Measurements from ENCODE around the gene LRRC55.
A peak's percentile ranks its signal among the peaks of the same experiment; 100 is the strongest.

The LRRC55 gene

GRCh38 chr11:57143459-57143858 lies 38.3 kb upstream of the LRRC55 start:
- H3K4me3 ChIP-seq (ENCODE audit: low read length) = no peak overlapping the region
- H4K5ac ChIP-seq (ENCODE audit: low read length) = peak overlapping the region; percentile 8
- H2BK5ac ChIP-seq (ENCODE audit: low read length) = peak overlapping the region; percentile 54
- H3K56ac ChIP-seq (ENCODE audit: low read length) = peak overlapping the region; percentile 20
- H3K4ac ChIP-seq (ENCODE audit: low read depth, low read length) = no peak overlapping the region
- no peaks in the 10 kb centered on the region for H3K36me3 ChIP-seq (ENCODE audit: control insufficient read depth, insufficient read depth, low read length)
- H2AK5ac ChIP-seq (ENCODE audit: low read length) = peak overlapping the region; percentile 81
- no peak overlapping the region for H3K4me2 ChIP-seq (ENCODE audit: low read length)
- H2BK15ac ChIP-seq (replicated peaks; ENCODE audit: low read depth) = no peak overlapping the region
- H3K27me3 ChIP-seq (ENCODE audit: insufficient read depth, low read length, poor library complexity) = no peaks in the 10 kb centered on the region
- no peak overlapping the region for H4K8ac ChIP-seq (ENCODE audit: low read depth, low read length)
- H3K27ac ChIP-seq (ENCODE audit: low read depth, low read length) = no peak overlapping the region
- no peak overlapping the region for H3K23ac ChIP-seq (ENCODE audit: low read length)
- peaks cover 9% of the 10 kb centered on the region for H3K4me1 ChIP-seq (ENCODE audit: control insufficient read depth, low read depth, low read length)
- H3K79me2 ChIP-seq (ENCODE audit: control insufficient read depth, insufficient read depth, low read length) = no peaks in the 10 kb centered on the region
- no peaks in the 10 kb centered on the region for H3K79me1 ChIP-seq (ENCODE audit: low read length)
- no peak overlapping the region for H2BK120ac ChIP-seq (ENCODE audit: low read depth, low read length)
- H3K9ac ChIP-seq (ENCODE audit: low read length) = no peak overlapping the region
- DNase-seq = no peak
- H3K18ac ChIP-seq (ENCODE audit: low read length) = no peak overlapping the region
- WGBS (ENCODE audit: extremely low coverage, insufficient coverage, low lambda C conversion rate) = no CpG with 5 or more reads among the region's 4 CpGs

DNA sequence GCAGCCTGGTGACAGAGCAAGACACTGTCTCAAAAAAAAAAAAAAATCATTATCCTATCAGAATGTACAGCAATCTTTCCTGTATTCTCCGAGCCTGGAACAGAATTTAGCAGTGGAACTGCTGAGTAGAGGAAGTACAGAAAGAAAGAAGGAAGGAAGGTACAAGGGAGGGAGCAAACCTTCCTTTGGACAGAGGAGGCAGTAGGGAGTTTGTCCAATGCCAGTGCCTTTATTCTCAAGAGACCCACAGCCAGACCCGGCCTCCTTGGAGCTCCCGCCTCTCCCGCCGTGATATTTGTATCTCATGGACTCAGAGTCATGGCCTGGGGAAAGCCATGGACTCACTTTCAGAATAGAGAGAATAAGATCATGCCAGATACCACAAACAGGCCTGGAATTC lies 37.7 kb upstream of the LRRC55 start:
- Histone ChIP-seq H3K23ac (ENCODE audit: low read length) (no peak overlapping the region), H3K4me3 (ENCODE audit: low read length) (no peak overlapping the region), H3K18ac (ENCODE audit: low read length) (no peak overlapping the region), H3K4ac (ENCODE audit: low read depth, low read length) (no peak overlapping the region), H3K27ac (ENCODE audit: low read depth, low read length) (peak overlapping the region; percentile 20), H3K79me2 (ENCODE audit: control insufficient read depth, insufficient read depth, low read length) (no peaks in the 10 kb centered on the region), H2BK5ac (ENCODE audit: low read length) (no peak overlapping the region), H2AK5ac (ENCODE audit: low read length) (no peak overlapping the region), H2BK15ac (replicated peaks; ENCODE audit: low read depth) (no peak overlapping the region), H3K56ac (ENCODE audit: low read length) (no peak overlapping the region), H3K79me1 (ENCODE audit: low read length) (no peaks in the 10 kb centered on the region), H3K27me3 (ENCODE audit: insufficient read depth, low read length, poor library complexity) (no peaks in the 10 kb centered on the region), H3K4me1 (ENCODE audit: control insufficient read depth, low read depth, low read length) (peaks cover 9% of the 10 kb centered on the region), H4K5ac (ENCODE audit: low read length) (no peak overlapping the region), H4K8ac (ENCODE audit: low read depth, low read length) (no peak overlapping the region), H3K36me3 (ENCODE audit: control insufficient read depth, insufficient read depth, low read length) (no peaks in the 10 kb centered on the region), H3K4me2 (ENCODE audit: low read length) (no peak overlapping the region), H2BK120ac (ENCODE audit: low read depth, low read length) (no peak overlapping the region), H3K9ac (ENCODE audit: low read length) (no peak overlapping the region)
- WGBS (ENCODE audit: extremely low coverage, insufficient coverage, low lambda C conversion rate) = no CpG with 5 or more reads among the region's 5 CpGs
- no peak for DNase-seq

DNA sequence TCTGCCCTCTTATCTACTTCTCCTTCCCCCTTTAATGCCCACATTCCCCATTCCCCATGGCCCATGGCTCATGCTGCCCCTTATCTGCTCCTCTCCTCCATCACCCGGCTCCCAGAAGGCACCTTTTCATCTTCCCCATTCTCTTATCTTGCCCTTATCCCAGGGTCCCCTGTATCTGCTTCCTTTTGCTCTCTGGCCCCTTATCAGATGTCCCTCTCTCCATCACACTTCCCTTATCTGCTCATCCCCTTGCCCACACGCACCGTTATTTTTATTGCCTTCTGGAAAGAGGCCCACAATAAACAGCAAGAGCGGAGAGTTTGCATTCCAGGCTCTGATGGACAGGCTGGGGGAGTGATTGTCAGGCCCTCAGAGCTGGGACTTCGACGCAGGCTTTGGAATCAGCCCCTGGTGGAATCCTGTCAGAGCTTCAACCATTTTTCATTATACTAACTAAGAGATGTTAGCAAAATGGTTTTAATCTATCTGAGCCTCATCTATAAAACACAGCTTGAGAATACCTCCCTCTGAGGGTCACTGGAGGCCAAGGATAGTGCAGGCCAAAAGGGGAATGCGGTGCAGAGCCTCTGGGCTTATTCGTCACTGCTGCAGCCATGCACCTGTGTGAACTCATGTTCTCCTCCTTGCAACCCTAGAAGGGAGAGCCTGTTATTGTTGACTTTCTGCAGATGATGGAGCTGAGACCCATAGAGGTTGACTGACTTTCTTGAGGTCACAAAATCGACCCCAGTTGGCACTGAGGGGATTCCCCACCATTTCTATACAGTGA lies 37.0 kb upstream of the LRRC55 start:
- Histone ChIP-seq H3K56ac (ENCODE audit: low read length) (peak overlapping the region; percentile 77), H3K27ac (ENCODE audit: low read depth, low read length) (peak overlapping the region; percentile 20), H3K4ac (ENCODE audit: low read depth, low read length) (no peak overlapping the region), H4K5ac (ENCODE audit: low read length) (no peak overlapping the region), H2BK15ac (replicated peaks; ENCODE audit: low read depth) (no peak overlapping the region), H3K36me3 (ENCODE audit: control insufficient read depth, insufficient read depth, low read length) (no peaks in the 10 kb centered on the region), H4K8ac (ENCODE audit: low read depth, low read length) (no peak overlapping the region), H2BK5ac (ENCODE audit: low read length) (peak overlapping the region; percentile 52), H3K4me1 (ENCODE audit: control insufficient read depth, low read depth, low read length) (peaks cover 9% of the 10 kb centered on the region), H3K4me2 (ENCODE audit: low read length) (no peak overlapping the region), H3K27me3 (ENCODE audit: insufficient read depth, low read length, poor library complexity) (no peaks in the 10 kb centered on the region), H2BK120ac (ENCODE audit: low read depth, low read length) (peak overlapping the region; percentile 1), H3K4me3 (ENCODE audit: low read length) (no peak overlapping the region), H2AK5ac (ENCODE audit: low read length) (no peak overlapping the region), H3K79me2 (ENCODE audit: control insufficient read depth, insufficient read depth, low read length) (no peaks in the 10 kb centered on the region), H3K18ac (ENCODE audit: low read length) (no peak overlapping the region), H3K23ac (ENCODE audit: low read length) (no peak overlapping the region), H3K79me1 (ENCODE audit: low read length) (no peaks in the 10 kb centered on the region), H3K9ac (ENCODE audit: low read length) (peak overlapping the region; percentile 21)
- peak; percentile 96 for DNase-seq
- no CpG with 5 or more reads among the region's 9 CpGs for whole genome bisulfite sequencing (ENCODE audit: extremely low coverage, insufficient coverage, low lambda C conversion rate)

- no peak overlapping the region for H3K18ac ChIP-seq (ENCODE audit: low read length)
- no peak overlapping the region for H4K5ac ChIP-seq (ENCODE audit: low read length)
- no peak overlapping the region for H3K9ac ChIP-seq (ENCODE audit: low read length)
- no peak overlapping the region for H3K4me2 ChIP-seq (ENCODE audit: low read length)
- no peak overlapping the region for H2BK120ac ChIP-seq (ENCODE audit: low read depth, low read length)
- no peak overlapping the region for H4K8ac ChIP-seq (ENCODE audit: low read depth, low read length)
- H2BK5ac ChIP-seq (ENCODE audit: low read length) = peak overlapping the region; percentile 26
- no peak overlapping the region for H3K27ac ChIP-seq (ENCODE audit: low read depth, low read length)
- H2AK5ac ChIP-seq (ENCODE audit: low read length) = no peak overlapping the region
- H3K23ac ChIP-seq (ENCODE audit: low read length) = no peak overlapping the region
- H3K4me3 ChIP-seq (ENCODE audit: low read length) = no peak overlapping the region
- no peak overlapping the region for H3K4ac ChIP-seq (ENCODE audit: low read depth, low read length)
- no peaks in the 10 kb centered on the region for H3K79me1 ChIP-seq (ENCODE audit: low read length)
- H3K36me3 ChIP-seq (ENCODE audit: control insufficient read depth, insufficient read depth, low read length) = no peaks in the 10 kb centered on the region
- no peak for DNase-seq
- H2BK15ac ChIP-seq (replicated peaks; ENCODE audit: low read depth) = no peak overlapping the region
- WGBS (ENCODE audit: extremely low coverage, insufficient coverage, low lambda C conversion rate) = no CpG with 5 or more reads among the region's 3 CpGs
- peaks cover 16% of the 10 kb centered on the region for H3K4me1 ChIP-seq (ENCODE audit: control insufficient read depth, low read depth, low read length)
- no peaks in the 10 kb centered on the region for H3K79me2 ChIP-seq (ENCODE audit: control insufficient read depth, insufficient read depth, low read length)
- H3K56ac ChIP-seq (ENCODE audit: low read length) = peak overlapping the region; percentile 57
- H3K27me3 ChIP-seq (ENCODE audit: insufficient read depth, low read length, poor library complexity) = no peaks in the 10 kb centered on the region
These were observed 35.5 kb upstream of the LRRC55 start for GRCh38 chr11:57146301-57146700.

DNA sequence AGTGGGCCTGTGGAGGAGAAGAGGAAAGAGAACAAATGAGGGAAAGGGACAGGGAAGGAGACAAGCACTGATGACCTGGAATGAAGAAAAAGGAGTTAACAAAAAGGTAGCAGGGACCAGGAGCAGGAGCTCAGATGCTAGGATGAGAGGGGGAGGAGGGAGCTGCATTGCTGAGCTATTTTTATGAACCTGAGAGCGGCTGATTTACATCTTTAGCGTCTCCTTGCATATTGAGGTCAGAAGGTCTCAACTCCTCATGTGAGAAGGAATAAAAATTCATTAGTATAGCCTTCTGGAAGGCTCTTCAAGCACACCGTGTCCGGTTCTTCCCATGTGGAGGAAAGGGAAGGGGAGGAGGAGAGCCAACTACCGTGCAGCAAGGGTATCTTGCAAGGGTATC lies 33.1 kb upstream of the LRRC55 start:
- no CpG with 5 or more reads among the region's 5 CpGs for WGBS (ENCODE audit: extremely low coverage, insufficient coverage, low lambda C conversion rate)
- Histone ChIP-seq H2AK5ac (ENCODE audit: low read length) (peak overlapping the region; percentile 73), H3K9ac (ENCODE audit: low read length) (no peak overlapping the region), H3K4ac (ENCODE audit: low read depth, low read length) (no peak overlapping the region), H3K18ac (ENCODE audit: low read length) (no peak overlapping the region), H3K4me3 (ENCODE audit: low read length) (no peak overlapping the region), H3K23ac (ENCODE audit: low read length) (no peak overlapping the region), H3K36me3 (ENCODE audit: control insufficient read depth, insufficient read depth, low read length) (no peaks in the 10 kb centered on the region), H3K56ac (ENCODE audit: low read length) (peak overlapping the region; percentile 9), H4K5ac (ENCODE audit: low read length) (no peak overlapping the region), H3K4me2 (ENCODE audit: low read length) (no peak overlapping the region), H3K4me1 (ENCODE audit: control insufficient read depth, low read depth, low read length) (peaks cover 16% of the 10 kb centered on the region), H3K27ac (ENCODE audit: low read depth, low read length) (no peak overlapping the region), H3K79me1 (ENCODE audit: low read length) (no peaks in the 10 kb centered on the region), H2BK120ac (ENCODE audit: low read depth, low read length) (no peak overlapping the region), H2BK15ac (replicated peaks; ENCODE audit: low read depth) (no peak overlapping the region), H2BK5ac (ENCODE audit: low read length) (peak overlapping the region; percentile 2), H4K8ac (ENCODE audit: low read depth, low read length) (no peak overlapping the region), H3K79me2 (ENCODE audit: control insufficient read depth, insufficient read depth, low read length) (no peaks in the 10 kb centered on the region), H3K27me3 (ENCODE audit: insufficient read depth, low read length, poor library complexity) (no peaks in the 10 kb centered on the region)
- no peak for DNase-seq

Data from mesendoderm (in vitro differentiated cells).